Glomerular visceral epithelial cell (primary cell): ENCODE measurements around the gene ABTB1.

Experiments
- DNase-seq: peaks from one replicate; pipeline ENCODE4 v3.0.0-alpha.2; 2016; ENCODE audit errors: extremely low spot score

ABTB1 gene

DNA sequence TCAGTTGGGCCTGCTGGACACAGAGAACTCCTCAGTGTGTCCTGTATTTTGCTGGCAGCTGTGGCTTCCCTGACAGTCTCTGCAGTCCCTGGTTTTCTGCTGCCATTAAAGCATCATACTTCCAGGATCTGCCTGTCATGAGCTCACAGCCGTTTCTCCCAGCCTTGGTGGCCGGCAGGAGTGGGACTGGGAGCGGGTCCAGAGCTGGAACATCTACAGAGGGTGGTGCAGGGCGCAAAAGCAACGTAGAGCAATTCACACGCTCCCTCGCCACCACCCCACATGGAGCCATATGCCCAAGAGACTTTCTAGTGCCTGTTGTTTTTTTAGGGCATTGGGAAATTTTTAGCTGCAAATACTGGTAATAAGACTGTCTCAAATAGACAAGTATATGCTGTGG, 33.6 kb downstream of the ABTB1 start:
- DNase-seq: no peak

DNA sequence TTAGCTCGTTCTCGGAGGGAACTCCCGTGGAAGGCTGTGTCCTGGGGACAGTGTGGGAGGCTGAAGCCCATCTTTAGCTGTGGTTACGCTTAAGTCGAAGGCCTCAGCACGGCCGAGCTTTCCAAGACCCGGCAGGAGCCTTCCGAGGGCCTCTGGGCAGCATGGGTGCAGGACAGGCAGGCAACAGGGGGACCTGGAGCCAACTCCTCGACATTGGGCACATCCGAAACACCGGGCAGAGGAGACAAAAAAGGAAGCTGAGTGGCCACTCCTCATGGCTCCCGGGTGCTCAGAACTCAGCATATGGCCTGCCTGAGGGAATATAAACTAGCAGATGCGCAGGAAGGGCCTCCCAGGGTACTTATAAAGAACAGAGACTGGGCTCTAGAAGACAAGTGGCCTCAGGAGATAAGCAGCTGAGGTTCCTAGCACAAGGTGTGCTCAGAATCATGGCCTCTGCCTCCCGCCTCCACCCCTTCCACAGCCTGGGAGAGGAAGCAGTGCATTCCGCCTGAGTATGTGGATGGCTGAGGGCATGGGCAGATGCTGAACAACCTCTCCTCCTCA, 34.1 kb downstream of the ABTB1 start:
- DNase-seq: no peak

DNA sequence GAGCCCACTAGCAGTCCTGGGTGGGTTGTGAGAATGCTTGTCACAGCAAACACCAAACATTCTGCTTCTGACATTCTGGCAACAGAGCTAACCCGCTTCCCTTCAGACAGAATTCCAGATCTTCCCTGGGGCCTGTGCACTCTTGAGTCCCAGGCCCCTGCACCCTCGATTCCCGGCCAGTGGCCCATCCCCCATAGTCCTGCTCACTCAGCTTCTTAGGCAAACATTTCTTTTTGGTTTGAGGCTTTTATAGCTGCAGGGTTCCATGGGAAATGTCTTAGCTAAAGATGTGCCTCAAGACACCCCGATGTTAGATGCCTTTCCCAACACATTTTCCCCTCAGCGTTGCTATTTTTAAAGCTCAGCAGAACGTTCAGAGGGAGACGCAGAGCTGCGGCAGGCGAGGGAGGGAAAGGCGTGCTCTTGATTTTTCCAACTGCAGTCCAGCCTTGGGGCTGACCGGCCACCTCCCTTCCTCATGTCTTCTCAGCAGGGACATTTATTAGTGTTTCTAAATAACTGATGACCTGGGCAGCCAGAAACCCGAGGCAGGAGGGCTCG, 35.2 kb downstream of the ABTB1 start:
- no peak for DNase-seq

DNA sequence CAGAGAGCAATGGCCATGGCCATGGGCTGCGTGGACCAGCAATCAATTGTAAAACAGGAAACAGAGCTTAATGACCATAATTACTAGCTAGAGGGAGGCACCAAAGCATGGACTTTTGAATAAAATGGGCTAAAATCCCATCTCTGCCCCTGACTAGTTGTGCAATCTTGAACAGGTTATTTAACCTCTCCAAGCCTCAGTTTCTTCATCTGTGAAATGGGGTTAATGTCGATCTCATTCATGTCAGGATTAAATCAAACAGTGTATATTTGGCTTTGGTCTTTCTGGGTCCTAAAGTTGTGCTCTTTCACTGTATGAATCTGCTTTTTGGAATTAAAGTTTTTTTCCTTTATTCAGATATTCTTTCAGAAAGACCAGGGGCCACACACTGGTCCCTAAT, 36.1 kb downstream of the ABTB1 start:
- DNase-seq: no peak

DNA sequence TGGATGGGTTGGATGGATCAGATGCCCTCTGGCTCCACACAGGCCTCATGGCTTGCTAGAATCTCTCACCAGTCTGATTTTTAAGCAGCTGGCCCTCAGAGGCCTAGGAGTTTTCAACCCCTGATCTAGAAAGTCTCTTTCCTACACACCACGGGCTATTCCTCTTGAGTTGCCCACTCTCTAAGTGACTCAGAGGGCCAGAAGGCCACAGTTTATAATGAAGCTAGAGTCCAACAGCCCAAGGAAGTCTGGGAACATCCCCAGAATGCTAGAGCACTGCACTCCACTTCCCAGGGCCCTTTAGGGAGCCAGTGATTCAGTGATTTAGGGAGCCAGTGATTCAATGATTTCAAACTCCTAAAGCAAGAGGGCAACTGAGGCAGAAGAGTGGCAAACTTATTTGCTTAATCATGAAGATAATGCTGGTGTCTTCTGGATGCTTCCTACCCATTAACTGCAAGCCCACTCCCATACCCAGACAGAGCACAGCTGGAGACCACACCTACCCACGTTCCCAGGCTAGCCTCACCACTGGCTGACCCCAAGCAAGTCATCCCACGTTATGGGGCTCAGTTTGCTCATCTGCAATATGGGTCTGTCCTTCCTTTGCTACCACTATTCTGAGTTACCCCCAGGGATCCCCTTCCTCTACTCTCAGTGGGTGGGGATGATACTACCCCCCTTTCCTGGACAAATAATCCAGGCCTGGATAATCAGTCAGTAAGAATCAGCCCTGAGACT, 36.7 kb downstream of the ABTB1 start:
- DNase-seq: no peak

DNA sequence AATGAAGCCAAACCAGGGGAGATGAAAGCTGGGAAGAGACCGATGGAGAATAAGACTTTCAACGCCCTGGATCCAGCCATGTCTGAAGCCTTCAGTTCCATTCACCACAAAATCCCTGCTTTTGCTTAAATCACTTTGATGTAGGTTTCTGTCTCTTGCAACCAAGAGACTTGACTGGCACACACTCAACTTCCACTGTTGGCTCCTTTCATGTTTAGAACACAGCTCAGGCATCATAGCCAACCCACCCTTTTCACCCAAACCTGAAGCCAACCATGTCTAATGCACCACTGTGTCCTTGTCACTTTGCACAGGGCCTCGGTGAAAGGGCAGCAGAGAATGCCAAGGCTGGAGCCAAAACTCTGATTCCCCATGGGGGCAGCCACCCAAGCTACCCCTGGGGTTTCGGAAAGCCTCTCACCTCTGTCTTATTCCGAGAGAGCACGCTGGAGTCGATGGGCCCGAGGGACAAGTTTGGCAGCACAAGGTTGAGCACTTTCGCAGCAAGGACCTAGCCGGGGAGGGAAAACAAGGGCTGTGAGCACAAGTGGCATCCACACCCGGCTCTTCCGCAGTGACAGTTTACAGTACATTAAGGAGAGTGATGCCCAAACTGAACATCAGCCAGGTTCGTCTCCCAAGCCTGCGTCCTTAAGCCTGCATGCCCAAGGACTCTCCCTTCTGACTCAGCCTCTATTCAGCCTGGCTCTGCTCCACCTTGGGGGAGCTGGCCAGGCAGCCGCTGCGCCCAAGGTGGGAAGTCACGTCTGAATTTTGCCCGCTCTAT, 37.6 kb downstream of the ABTB1 start:
- DNase-seq: no peak

DNA sequence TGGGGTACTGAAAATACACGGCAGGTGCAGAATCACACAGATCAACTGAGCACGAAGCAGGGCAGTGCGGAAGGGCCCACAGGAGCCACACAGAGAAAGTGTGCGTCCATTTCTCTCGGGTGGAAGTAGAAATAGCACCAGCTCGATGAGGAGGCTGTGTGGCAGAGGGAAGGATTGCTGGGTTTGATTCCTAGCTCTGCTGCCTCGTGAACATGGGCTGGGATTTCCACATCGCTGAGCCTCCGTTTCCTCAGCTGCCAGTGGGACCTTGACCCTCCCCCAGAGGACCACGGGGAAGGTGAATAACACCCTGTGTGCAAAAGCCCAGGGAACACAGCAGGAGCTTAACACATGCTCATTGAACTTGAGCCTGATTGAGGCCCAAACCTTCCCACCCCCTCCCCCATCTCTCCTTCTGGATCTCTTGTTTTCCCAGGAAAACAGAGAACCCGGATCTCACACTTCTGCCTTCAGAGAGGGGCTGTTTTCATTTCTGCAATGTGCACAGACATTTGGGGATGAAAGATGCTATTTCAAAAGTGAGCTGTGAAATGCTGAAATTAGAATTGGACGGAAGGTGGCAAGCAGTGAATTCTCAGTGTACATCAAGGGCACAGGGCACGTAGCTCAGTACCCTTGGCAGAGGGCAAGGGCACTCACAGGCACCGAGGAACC, 38.4 kb downstream of the ABTB1 start:
- DNase-seq: no peak

DNA sequence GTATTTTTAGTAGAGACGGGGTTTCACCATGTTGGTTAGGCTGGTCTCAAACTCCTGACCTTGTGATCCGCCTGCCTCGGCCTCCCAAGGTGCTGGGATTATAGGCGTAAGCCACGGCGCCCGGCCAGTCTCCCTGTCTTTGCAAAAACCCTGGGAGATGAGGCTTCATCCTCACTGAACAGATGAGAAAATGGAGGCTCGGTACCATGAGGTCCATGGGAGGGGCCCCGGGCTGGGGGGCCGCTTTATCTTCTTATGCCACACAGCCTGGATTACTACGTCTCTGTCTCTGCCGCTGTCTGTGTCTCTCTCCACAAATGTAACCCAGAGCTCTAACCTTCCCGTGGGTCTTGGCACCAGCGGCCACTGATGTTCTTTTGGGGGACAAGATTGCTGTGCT, 39.1 kb downstream of the ABTB1 start:
- DNase-seq: no peak

DNA sequence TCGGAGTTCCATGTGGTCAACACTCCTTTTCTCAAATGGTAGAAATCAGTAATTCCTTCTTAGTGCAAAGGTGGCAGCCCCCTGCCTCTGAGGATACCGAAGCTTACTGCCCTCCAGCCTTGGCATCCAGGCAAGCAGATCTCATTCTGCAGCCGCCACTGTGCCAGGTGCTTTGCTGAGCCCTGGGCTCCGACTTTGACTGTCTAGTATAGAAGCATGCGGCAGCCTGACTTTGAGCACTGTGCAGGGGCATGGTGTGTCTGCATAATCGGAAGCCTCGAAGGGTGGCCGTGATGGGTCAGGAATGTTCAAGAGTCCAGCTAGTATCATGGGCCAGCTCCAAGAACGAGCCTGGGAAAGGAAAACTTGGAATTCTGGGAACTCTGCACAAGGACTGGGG, 39.7 kb downstream of the ABTB1 start:
- no peak for DNase-seq

DNA sequence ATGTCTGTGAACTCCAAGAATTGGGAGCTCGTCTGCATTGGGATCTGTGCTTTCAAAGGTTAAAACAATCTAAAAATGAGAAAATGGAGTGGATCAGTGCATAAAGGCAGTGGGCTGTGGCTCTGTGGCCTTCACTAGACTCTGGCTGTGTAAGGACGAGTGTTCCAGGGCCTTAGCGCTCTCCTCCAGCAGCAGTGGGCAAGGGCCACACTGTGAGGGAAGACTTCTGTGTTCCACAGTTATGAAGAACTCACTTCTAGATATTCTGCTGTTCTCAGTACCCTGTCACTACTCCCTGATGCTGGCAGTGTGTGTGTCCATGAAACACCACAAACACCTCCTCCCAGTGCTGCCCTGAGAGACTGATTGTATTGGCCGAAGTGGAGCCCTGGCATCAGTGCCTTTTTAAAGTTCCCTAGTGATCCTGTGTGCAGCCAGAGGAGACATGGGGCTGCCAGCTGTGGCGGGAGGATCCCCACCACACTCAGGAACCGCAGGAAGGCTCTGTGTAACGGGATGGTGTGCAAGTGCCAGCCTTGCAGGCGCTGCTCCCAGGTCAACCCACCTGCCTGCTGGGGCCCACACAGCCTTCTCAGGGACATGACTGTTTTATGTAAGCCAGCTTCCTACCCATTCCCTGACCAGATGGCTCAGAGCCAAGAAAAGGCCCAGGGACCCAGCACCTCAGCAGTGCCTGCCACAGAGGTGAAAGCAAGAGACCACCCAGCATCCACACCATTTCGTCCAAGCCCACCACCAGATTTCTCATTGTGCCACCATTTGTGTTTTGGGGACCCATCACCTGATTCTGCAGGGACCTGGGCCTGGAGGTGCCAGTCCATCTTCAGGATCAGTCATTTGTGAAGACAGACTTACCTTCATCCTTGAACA, 40.4 kb downstream of the ABTB1 start:
- DNase-seq: no peak

DNA sequence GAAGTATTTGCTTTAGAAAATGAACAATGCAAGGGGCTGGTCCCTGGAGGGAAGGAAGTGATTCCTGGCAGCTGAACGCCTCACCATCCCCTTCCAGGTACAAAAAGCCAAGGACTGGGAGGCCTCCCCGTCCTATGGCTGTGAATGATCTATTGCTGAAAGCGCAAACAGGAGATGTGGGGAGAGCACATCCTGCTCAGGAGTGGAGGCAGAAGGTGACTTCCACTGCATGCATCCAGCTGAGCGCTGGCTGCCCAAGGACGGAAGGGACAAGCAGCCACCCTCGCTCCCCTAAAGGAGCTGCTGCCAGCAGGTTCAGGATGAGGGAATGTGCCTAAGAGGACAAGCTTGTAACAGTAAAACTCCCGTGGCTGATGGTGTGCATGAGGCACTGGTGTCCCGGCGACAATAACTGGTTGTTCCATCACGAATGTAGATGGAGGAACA, 41.4 kb downstream of the ABTB1 start:
- no peak for DNase-seq

DNA sequence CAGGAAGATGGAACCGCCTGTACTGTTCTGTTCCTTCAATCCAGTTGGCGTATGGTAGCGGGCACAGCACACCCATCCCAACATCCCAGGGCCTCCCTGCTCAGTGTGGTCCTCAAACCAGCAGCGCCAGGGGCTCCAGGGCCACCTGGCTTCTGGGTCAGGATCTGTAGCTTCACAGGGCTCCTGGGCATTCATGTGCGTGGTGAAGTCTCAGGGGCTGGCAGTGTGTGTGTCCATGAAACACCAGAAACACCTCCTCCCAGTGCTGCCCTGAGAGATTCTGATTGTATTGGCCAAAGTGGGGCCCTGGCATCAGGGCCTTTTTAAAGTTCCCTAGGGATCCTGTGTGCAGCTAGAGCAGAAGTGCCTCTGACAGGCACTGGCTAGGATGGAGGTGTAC, 42.1 kb downstream of the ABTB1 start:
- no peak for DNase-seq

DNA sequence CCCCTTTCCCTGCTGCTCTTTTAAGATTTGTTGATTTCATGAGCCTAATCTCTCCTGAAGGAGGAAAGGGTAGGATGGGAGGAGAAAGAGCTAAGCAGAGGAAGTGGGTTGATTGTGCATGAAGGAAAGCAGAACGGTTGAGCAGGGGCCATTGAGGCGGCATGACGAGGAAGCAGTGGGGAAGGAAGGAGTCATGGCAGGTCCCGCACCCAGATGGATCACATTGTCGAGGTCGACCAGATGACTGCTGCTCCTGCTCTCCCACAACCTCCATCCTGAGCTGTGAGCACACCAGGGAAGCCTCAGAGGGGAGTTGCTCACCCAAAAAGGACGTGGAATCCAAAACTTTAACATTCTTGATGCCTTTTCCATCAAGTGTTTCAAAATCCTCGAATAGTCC, 42.8 kb downstream of the ABTB1 start:
- DNase-seq: no peak

DNA sequence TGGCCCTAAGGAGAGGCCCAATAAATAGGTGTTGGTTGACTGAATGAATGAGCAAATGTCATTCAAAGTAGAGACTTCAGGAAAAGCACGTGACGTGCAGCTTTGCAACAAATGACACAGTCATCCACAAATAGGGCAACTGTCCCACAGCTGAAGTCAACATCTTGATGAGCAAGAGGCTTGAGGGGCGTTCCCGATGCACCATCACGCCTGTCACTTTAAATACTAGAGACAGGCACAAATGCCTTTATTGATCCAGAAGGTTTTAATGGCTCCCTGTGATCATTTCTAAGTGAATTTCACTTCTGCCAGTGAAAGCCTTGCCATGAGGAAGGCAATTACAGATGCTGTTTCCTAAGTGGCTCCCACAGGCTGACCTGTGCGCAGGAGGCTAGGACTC, 43.6 kb downstream of the ABTB1 start:
- DNase-seq: no peak

DNA sequence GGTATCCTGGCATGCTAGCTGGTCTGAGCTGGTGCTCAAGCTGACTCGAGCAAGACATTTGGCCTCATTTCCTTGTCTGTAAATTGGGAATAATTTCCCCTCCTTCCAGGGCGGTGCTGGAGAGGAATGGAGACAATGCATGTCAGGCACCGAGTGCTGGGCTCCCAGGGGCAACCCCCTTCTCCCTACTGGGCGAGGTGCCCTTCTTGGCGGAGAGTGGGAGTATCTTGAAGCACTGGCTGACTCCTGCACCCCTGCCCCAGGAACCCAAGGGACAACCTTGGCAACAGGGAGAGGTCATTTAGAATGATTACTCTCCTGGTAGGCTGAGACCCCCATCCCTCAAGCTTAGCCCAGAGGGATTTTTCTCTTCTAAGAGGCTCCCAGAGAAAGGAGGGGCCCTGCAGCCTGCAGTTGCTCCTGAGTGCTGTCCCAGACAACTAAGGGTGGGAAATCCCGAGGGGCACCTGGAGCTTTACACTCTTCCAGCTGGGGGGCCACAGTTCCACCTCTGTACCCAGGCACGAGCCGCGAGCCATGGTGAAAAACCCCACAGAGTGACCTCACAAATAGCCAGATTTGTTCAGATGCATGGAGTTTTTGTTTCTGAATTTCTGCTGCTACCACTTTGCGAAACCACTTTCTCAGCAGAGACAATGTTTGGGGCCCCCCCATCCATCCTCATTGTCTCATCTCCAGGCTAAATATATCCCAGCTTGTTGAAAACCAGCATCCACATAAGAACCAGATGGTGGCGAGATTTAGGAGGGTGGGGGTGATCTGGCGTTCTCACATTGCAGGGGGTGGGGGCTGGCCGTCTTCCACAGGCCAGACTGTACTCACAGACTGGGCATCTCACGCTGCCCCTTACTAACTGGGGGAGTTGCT, 44.8 kb downstream of the ABTB1 start:
- DNase-seq: no peak

DNA sequence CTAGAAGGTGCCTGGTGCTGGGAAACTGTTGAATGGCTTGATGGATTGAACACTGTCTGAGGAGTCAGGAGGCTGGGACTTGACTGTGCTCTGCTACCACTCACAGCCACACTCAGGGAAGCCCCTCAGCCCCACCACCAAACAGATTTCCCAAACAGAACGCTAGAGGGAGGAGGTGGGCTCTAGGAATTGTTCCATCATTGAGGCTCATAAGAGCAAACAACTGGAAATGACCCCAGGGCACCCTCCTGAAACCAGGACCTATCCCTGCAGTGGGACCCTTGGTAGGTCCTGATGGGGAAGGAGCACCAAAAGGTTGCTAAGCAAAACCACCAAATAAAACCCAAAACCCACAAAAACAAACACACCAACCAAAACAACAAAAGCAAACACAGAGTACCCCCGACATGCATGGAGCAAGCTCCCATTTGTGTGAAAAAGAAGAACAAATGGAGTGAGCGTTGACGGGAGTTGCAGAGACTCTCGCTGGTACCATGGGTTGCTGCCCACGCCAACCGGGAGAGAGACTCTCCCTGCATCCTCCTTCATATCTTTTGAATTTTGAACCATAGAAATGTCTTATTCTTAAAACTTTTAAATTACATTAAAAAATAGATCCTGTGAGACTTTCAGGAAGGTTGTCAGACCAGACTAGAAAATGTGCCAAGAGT, 45.6 kb downstream of the ABTB1 start:
- DNase-seq: no peak

DNA sequence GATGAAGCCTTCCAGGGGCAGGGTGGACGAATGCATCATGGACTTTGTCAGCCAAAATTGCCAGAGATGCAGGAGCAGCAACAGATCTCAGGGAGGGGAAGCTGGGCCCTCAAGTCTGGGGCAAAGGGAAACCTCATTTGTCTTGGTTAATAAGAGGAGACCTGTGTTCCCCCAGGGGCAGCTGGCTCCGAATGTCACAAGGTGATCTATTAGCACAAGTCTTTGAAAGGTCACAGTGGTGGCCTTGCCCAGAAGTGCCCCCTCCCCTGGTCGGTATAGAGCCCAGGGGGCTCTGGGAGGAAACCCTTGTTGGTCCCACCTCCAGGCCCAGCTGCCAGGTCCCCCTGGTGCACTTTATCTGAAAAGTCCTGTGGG, 46.2 kb downstream of the ABTB1 start:
- DNase-seq: no peak

DNA sequence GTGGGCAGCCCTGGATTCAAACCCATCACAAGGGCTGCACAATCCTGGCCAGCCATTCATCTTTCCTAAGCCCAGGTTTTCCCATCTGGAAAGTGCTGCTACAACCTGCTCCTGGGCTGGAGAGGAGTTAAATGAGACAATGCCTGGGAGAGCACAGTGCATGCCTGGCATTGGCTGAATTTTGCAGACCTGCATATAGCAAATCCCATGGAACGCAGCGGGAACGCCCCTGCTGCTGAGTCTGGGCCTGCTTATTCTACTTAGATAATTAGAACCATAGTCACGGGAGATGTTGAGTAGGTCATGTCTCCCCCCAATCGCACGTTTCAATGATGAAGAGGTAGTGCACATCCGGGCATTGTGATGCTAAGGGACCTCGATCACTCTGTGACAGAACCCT, 46.6 kb downstream of the ABTB1 start:
- no peak for DNase-seq

DNA sequence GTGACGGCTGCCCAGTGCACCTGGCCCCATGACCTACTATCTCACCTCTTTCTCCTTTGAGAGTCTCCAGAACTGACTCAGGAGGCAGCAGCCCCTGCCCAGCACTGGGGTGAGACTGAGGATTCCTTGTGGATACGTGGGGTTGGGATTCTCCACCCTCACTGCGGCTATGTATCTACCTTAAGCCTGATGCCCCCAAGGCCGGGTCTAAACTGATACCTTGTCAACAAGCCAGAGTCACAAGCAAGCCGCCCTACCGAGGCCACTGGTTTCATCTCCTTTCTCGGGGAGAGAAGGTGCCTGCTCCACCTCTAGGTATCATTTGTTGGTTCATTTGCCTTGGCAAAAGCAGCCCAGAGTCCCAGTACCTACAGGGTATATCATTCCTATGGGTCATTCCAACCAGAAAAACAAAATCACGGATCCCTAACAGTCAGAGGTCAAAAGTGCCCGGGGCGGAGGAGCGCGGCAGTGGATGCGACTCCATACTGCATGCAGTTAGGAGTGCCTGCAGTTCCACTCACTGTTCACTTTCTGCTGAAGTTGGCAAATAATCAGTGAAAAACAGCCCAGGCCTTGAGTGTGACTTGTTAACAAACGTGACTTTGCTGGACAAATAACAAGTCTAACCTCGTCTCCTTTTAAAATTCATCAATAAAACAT, 47.5 kb downstream of the ABTB1 start:
- DNase-seq: no peak
